HepG2 (cell line): Measurements from ENCODE around the gene APEX1. TPM values are rescaled to one million over a fixed set of nuclear protein-coding genes. Genes with fewer than 3 reads are reported as not detected.

ENCODE experiments used
- AGO2 ChIP-seq: fragments of 200-400 bp; formaldehyde crosslinking; optimal IDR thresholded peaks from 2 replicates; pipeline ENCODE3; 2017; ENCODE audit warnings: mild to moderate bottlenecking, low read depth, low read length, moderate library complexity
- HOXA3 ChIP-seq: sonication (generic); formaldehyde crosslinking; IDR thresholded peaks from 2 replicates; pipeline ENCODE4 v1.5.0; 2020; ENCODE audit warnings: missing genetic modification reagents
- KDM1A ChIP-seq: IDR thresholded peaks from 2 replicates; pipeline ENCODE4 v1.6.1; 2016; ENCODE audit warnings: missing compliant biosample characterization
- MYC ChIP-seq: sonication (generic); formaldehyde crosslinking; IDR thresholded peaks from 2 replicates; pipeline ENCODE4 v1.9.0; 2021; ENCODE audit warnings: missing genetic modification reagents, borderline replicate concordance
- ZBTB21 ChIP-seq: sonication (generic); formaldehyde crosslinking; IDR thresholded peaks from 2 replicates; pipeline ENCODE4 v1.4.0; 2020; ENCODE audit warnings: missing genetic modification reagents
- ZNF430 ChIP-seq: sonication (generic); formaldehyde crosslinking; IDR thresholded peaks from 2 replicates; pipeline ENCODE4 v1.9.0; 2021; ENCODE audit warnings: mild to moderate bottlenecking, missing genetic modification reagents
- ZNF552 ChIP-seq: sonication (generic); formaldehyde crosslinking; IDR thresholded peaks from 2 replicates; pipeline ENCODE4 v1.9.0; 2022; ENCODE audit warnings: missing genetic modification reagents, mild to moderate bottlenecking, borderline replicate concordance
- ZNF629 ChIP-seq: sonication (generic); formaldehyde crosslinking; conservative IDR thresholded peaks from 2 replicates; pipeline ENCODE4 v1.5.0; 2020; ENCODE audit warnings: missing genetic modification reagents
- ZSCAN9 ChIP-seq: IDR thresholded peaks from 2 replicates; pipeline ENCODE4 v1.6.1; 2016; ENCODE audit warnings: borderline replicate concordance
- polyA plus RNA-seq, 8 experiments: library from polyadenylated mRNA; depleted of rRNA in 3 of 8; stranded (reverse) in 7 of 8; unstranded in 1 of 8; fragments of >200 nt; fragmentation: Illumina TruSeq in 4 of 8; extraction: Trizol in 4 of 8; gene quantifications; 2 replicates each; pipeline versions ENCODE4 v1.2.1 to v1.2.3, GENCODE V29; 2011 to 2016; ENCODE audit warnings: low read depth in 4 of 8, missing spikeins in 1 of 8, mixed read lengths in 1 of 8; ENCODE audit not compliant: insufficient read depth in 1 of 8
- total RNA-seq, 5 experiments: library from RNA; depleted of rRNA; stranded (reverse); fragments of >200 nt; fragmentation: Illumina TruSeq; extraction: Trizol; gene quantifications; 2 replicates each; pipeline ENCODE4 v1.2.3, GENCODE V29; 2016; ENCODE audit warnings: low read depth in 1 of 5
- TF ChIP-seq, protein P1 (sequence below): sonication (generic); formaldehyde crosslinking; conservative IDR thresholded peaks from 2 replicates; pipeline ENCODE4 v1.4.0; 2020; ENCODE audit warnings: missing genetic modification reagents
- TF ChIP-seq, protein P2 (sequence below): IDR thresholded peaks from 2 replicates; pipeline ENCODE4 v1.6.1; 2016
- TF ChIP-seq, protein P3 (sequence below): sonication (generic); formaldehyde crosslinking; IDR thresholded peaks from 2 replicates; pipeline ENCODE4 v1.9.0; 2021; ENCODE audit warnings: missing genetic modification reagents, borderline replicate concordance
- TF ChIP-seq, protein P4 (sequence below): sonication (generic); formaldehyde crosslinking; IDR thresholded peaks from 2 replicates; pipeline ENCODE4 v1.4.0; 2020; ENCODE audit warnings: missing genetic modification reagents
- TF ChIP-seq, protein P5 (sequence below): sonication (generic); formaldehyde crosslinking; IDR thresholded peaks from 2 replicates; pipeline ENCODE4 v1.4.0; 2020; ENCODE audit warnings: mild to moderate bottlenecking, missing genetic modification reagents
- TF ChIP-seq, protein P6 (sequence below): sonication (generic); formaldehyde crosslinking; IDR thresholded peaks from 2 replicates; pipeline ENCODE4 v1.4.0; 2020; ENCODE audit warnings: missing genetic modification reagents

Gene APEX1
- total and polyA plus RNA-seq, 2 of the 13 experiments (the other 11 are each of a cell fraction or from before 2014, with no cell fraction given), result 171 to 405 TPM

DNA sequence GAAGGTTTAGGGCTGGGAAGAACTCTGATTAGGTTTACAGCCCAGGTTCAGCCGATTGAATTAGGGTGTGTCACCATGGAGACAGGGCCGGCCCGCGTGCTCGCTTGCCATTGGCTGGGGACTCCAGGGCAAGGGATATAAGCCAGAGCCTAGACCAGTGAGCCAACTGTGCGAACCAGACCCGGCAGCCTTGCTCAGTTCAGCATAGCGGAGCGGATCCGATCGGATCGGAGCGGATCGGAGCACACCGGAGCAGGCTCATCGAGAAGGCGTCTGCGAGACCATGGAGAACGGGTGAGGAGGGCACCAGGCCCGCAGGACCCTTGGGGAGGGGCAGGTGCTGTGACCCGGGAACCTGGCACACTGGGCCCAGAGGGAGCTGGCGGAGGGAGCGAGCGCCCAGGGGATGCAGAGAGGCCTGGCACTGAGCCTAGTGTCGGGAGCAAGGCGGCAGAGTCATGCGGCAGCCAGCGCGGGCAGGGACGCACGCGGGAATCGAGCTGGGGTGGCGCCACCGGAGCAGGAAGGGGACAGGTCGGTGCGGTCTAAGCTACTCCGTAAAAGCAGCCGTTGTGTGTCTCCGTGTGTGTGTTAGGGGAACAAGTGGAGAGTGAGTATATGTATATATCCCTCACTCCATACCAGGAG is 14.3 kb downstream of the APEX1 start, which contains the start of gene PNP (continued):
- TF ChIP-seq, protein P1, sequence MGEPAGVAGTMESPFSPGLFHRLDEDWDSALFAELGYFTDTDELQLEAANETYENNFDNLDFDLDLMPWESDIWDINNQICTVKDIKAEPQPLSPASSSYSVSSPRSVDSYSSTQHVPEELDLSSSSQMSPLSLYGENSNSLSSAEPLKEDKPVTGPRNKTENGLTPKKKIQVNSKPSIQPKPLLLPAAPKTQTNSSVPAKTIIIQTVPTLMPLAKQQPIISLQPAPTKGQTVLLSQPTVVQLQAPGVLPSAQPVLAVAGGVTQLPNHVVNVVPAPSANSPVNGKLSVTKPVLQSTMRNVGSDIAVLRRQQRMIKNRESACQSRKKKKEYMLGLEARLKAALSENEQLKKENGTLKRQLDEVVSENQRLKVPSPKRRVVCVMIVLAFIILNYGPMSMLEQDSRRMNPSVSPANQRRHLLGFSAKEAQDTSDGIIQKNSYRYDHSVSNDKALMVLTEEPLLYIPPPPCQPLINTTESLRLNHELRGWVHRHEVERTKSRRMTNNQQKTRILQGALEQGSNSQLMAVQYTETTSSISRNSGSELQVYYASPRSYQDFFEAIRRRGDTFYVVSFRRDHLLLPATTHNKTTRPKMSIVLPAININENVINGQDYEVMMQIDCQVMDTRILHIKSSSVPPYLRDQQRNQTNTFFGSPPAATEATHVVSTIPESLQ (CRISPR knock-in tag), result no peak
- no peak for TF ChIP-seq ZSCAN9 (CRISPR knock-in tag)
- peak; percentile 90; the same call in 1 of the 2 replicates for TF ChIP-seq ZNF430 (CRISPR knock-in tag)
- TF ChIP-seq ZNF629 (CRISPR knock-in tag), result peak; percentile 47; the same call in 1 of the 2 replicates
- peak; percentile 62 for TF ChIP-seq AGO2
- TF ChIP-seq, protein P2, sequence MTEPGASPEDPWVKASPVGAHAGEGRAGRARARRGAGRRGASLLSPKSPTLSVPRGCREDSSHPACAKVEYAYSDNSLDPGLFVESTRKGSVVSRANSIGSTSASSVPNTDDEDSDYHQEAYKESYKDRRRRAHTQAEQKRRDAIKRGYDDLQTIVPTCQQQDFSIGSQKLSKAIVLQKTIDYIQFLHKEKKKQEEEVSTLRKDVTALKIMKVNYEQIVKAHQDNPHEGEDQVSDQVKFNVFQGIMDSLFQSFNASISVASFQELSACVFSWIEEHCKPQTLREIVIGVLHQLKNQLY, result peak; percentile 50; the same call in 1 of the 2 replicates
- TF ChIP-seq HOXA3 (CRISPR knock-in tag), result peak; percentile 64
- TF ChIP-seq KDM1A (CRISPR knock-in tag), result no peak; the same call in 1 of the 2 replicates
- TF ChIP-seq ZBTB21 (CRISPR knock-in tag), result no peak
- TF ChIP-seq, protein P3, sequence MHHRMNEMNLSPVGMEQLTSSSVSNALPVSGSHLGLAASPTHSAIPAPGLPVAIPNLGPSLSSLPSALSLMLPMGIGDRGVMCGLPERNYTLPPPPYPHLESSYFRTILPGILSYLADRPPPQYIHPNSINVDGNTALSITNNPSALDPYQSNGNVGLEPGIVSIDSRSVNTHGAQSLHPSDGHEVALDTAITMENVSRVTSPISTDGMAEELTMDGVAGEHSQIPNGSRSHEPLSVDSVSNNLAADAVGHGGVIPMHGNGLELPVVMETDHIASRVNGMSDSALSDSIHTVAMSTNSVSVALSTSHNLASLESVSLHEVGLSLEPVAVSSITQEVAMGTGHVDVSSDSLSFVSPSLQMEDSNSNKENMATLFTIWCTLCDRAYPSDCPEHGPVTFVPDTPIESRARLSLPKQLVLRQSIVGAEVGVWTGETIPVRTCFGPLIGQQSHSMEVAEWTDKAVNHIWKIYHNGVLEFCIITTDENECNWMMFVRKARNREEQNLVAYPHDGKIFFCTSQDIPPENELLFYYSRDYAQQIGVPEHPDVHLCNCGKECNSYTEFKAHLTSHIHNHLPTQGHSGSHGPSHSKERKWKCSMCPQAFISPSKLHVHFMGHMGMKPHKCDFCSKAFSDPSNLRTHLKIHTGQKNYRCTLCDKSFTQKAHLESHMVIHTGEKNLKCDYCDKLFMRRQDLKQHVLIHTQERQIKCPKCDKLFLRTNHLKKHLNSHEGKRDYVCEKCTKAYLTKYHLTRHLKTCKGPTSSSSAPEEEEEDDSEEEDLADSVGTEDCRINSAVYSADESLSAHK (CRISPR knock-in tag), result no peak; the same call in 1 of the 2 replicates
- peak; percentile 71; the same call in 1 of the 2 replicates for TF ChIP-seq ZNF552 (CRISPR knock-in tag)
- TF ChIP-seq, protein P4, sequence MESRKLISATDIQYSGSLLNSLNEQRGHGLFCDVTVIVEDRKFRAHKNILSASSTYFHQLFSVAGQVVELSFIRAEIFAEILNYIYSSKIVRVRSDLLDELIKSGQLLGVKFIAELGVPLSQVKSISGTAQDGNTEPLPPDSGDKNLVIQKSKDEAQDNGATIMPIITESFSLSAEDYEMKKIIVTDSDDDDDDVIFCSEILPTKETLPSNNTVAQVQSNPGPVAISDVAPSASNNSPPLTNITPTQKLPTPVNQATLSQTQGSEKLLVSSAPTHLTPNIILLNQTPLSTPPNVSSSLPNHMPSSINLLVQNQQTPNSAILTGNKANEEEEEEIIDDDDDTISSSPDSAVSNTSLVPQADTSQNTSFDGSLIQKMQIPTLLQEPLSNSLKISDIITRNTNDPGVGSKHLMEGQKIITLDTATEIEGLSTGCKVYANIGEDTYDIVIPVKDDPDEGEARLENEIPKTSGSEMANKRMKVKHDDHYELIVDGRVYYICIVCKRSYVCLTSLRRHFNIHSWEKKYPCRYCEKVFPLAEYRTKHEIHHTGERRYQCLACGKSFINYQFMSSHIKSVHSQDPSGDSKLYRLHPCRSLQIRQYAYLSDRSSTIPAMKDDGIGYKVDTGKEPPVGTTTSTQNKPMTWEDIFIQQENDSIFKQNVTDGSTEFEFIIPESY (CRISPR knock-in tag), result 0 out of 2 replicates have a peak, but pooled peaks have one; percentile 35
- peak; percentile 87 for TF ChIP-seq MYC (CRISPR knock-in tag)
- TF ChIP-seq, protein P5, sequence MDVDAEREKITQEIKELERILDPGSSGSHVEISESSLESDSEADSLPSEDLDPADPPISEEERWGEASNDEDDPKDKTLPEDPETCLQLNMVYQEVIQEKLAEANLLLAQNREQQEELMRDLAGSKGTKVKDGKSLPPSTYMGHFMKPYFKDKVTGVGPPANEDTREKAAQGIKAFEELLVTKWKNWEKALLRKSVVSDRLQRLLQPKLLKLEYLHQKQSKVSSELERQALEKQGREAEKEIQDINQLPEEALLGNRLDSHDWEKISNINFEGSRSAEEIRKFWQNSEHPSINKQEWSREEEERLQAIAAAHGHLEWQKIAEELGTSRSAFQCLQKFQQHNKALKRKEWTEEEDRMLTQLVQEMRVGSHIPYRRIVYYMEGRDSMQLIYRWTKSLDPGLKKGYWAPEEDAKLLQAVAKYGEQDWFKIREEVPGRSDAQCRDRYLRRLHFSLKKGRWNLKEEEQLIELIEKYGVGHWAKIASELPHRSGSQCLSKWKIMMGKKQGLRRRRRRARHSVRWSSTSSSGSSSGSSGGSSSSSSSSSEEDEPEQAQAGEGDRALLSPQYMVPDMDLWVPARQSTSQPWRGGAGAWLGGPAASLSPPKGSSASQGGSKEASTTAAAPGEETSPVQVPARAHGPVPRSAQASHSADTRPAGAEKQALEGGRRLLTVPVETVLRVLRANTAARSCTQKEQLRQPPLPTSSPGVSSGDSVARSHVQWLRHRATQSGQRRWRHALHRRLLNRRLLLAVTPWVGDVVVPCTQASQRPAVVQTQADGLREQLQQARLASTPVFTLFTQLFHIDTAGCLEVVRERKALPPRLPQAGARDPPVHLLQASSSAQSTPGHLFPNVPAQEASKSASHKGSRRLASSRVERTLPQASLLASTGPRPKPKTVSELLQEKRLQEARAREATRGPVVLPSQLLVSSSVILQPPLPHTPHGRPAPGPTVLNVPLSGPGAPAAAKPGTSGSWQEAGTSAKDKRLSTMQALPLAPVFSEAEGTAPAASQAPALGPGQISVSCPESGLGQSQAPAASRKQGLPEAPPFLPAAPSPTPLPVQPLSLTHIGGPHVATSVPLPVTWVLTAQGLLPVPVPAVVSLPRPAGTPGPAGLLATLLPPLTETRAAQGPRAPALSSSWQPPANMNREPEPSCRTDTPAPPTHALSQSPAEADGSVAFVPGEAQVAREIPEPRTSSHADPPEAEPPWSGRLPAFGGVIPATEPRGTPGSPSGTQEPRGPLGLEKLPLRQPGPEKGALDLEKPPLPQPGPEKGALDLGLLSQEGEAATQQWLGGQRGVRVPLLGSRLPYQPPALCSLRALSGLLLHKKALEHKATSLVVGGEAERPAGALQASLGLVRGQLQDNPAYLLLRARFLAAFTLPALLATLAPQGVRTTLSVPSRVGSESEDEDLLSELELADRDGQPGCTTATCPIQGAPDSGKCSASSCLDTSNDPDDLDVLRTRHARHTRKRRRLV (CRISPR knock-in tag), result 0 out of 2 replicates have a peak, but pooled peaks have one; percentile 65
- TF ChIP-seq, protein P6, sequence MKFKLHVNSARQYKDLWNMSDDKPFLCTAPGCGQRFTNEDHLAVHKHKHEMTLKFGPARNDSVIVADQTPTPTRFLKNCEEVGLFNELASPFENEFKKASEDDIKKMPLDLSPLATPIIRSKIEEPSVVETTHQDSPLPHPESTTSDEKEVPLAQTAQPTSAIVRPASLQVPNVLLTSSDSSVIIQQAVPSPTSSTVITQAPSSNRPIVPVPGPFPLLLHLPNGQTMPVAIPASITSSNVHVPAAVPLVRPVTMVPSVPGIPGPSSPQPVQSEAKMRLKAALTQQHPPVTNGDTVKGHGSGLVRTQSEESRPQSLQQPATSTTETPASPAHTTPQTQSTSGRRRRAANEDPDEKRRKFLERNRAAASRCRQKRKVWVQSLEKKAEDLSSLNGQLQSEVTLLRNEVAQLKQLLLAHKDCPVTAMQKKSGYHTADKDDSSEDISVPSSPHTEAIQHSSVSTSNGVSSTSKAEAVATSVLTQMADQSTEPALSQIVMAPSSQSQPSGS, result peak; percentile 75; the same call in 1 of the 2 replicates
